ENCODE data around the gene IFTAP. TPM values are rescaled to one million over a fixed set of nuclear protein-coding genes. Genes with fewer than 3 reads are reported as not detected.

The IFTAP gene
- polyA plus RNA-seq, 1 of the 3 experiments (the other 2 are of a cell fraction) = 21.8 TPM

DNA sequence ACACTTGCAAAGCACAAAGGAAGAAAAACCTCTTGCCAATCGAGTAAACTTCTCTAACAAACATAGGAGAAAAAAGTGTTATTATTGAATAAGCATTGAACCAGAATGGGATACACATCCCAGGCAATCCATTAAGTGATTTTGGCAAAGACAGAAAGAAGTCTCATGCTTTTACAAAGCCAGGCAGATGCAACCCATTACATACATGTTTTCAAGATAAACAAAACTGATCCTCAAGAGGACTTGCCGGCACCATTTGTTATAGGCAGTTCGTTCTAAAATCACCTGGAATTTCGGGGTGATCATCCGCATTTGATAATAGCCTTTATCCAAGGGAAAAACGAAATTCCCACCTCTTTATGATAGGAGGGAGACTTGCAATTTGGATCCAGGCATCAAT is 101.3 kb downstream of the IFTAP start:
- ChIA-PET CTCF (interaction anchor here (1.3 to 2.1 kb wide), 2 partner anchors 23 to 52 kb away, joined by 3 to 22 read pairs; no protein-coding TSS in a partner anchor), POLR2A (no interaction called here)
- no peak overlapping the region for H3K4me3 ChIP-seq (ENCODE audit: low read depth in 2 of 2, low read length in 1 of 2)
- TF ChIP-seq FOSL2 (IDR thresholded peaks at IDR 0.05; ENCODE audit: borderline replicate concordance, low read depth) = no peak
- no peak for TF ChIP-seq USF2 (IDR thresholded peaks at IDR 0.05; ENCODE audit: borderline replicate concordance, low read depth, low read length)
- TF ChIP-seq ZBTB33 (IDR thresholded peaks at IDR 0.05; ENCODE audit: borderline replicate concordance, low read depth) = no peak
- no peak for TF ChIP-seq GABPA (IDR thresholded peaks at IDR 0.05; ENCODE audit: low read depth)
- no peak for TF ChIP-seq GATA2 (CRISPR knock-in tag; IDR thresholded peaks at IDR 0.05)
- TF ChIP-seq EZH2phosphoT487 (IDR thresholded peaks at IDR 0.05; ENCODE audit: borderline replicate concordance, low read depth) = no peak
- no peak for TF ChIP-seq FOXJ3 (CRISPR knock-in tag; IDR thresholded peaks at IDR 0.05)
- TF ChIP-seq RXRA (IDR thresholded peaks at IDR 0.05; ENCODE audit: borderline replicate concordance, low read depth) = no peak
- no peak for TF ChIP-seq YY1 (IDR thresholded peaks at IDR 0.05; ENCODE audit: low read depth)
- no peak for TF ChIP-seq MEF2A (IDR thresholded peaks at IDR 0.05; ENCODE audit: borderline replicate concordance, low read depth)
- TF ChIP-seq TAF1 (IDR thresholded peaks at IDR 0.05; ENCODE audit: borderline replicate concordance, low read depth, low read length) = no peak
- TF ChIP-seq MXI1 (IDR thresholded peaks at IDR 0.05; ENCODE audit: low read depth, low read length) = no peak
- no peak for TF ChIP-seq FOXM1 (IDR thresholded peaks at IDR 0.05; ENCODE audit: low read depth)
- TF ChIP-seq, protein P1, sequence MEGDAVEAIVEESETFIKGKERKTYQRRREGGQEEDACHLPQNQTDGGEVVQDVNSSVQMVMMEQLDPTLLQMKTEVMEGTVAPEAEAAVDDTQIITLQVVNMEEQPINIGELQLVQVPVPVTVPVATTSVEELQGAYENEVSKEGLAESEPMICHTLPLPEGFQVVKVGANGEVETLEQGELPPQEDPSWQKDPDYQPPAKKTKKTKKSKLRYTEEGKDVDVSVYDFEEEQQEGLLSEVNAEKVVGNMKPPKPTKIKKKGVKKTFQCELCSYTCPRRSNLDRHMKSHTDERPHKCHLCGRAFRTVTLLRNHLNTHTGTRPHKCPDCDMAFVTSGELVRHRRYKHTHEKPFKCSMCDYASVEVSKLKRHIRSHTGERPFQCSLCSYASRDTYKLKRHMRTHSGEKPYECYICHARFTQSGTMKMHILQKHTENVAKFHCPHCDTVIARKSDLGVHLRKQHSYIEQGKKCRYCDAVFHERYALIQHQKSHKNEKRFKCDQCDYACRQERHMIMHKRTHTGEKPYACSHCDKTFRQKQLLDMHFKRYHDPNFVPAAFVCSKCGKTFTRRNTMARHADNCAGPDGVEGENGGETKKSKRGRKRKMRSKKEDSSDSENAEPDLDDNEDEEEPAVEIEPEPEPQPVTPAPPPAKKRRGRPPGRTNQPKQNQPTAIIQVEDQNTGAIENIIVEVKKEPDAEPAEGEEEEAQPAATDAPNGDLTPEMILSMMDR (IDR thresholded peaks at IDR 0.05) = no peak
- TF ChIP-seq RCOR1 (IDR thresholded peaks at IDR 0.05; ENCODE audit: low read length) = no peak
- no peak for TF ChIP-seq PBX3 (IDR thresholded peaks at IDR 0.05)
- TF ChIP-seq, protein P2, sequence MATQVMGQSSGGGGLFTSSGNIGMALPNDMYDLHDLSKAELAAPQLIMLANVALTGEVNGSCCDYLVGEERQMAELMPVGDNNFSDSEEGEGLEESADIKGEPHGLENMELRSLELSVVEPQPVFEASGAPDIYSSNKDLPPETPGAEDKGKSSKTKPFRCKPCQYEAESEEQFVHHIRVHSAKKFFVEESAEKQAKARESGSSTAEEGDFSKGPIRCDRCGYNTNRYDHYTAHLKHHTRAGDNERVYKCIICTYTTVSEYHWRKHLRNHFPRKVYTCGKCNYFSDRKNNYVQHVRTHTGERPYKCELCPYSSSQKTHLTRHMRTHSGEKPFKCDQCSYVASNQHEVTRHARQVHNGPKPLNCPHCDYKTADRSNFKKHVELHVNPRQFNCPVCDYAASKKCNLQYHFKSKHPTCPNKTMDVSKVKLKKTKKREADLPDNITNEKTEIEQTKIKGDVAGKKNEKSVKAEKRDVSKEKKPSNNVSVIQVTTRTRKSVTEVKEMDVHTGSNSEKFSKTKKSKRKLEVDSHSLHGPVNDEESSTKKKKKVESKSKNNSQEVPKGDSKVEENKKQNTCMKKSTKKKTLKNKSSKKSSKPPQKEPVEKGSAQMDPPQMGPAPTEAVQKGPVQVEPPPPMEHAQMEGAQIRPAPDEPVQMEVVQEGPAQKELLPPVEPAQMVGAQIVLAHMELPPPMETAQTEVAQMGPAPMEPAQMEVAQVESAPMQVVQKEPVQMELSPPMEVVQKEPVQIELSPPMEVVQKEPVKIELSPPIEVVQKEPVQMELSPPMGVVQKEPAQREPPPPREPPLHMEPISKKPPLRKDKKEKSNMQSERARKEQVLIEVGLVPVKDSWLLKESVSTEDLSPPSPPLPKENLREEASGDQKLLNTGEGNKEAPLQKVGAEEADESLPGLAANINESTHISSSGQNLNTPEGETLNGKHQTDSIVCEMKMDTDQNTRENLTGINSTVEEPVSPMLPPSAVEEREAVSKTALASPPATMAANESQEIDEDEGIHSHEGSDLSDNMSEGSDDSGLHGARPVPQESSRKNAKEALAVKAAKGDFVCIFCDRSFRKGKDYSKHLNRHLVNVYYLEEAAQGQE (IDR thresholded peaks at IDR 0.05; ENCODE audit: low read depth, low read length) = no peak
- no peak for TF ChIP-seq EP300 (IDR thresholded peaks at IDR 0.05; ENCODE audit: borderline replicate concordance in 1 of 2, low read depth in 1 of 2, low read length in 1 of 2)
- TF ChIP-seq RAD21 (IDR thresholded peaks at IDR 0.05; ENCODE audit: low read length) = no peak
- no peak for TF ChIP-seq SMC3 (IDR thresholded peaks at IDR 0.05; ENCODE audit: low read depth, low read length)
- no peaks in the 10 kb centered on the region for H3K9me3 ChIP-seq
- no peaks in the 10 kb centered on the region for H4K20me1 ChIP-seq (ENCODE audit: insufficient read depth)
- no peaks in the 10 kb centered on the region for H3K36me3 ChIP-seq (replicated peaks in 1 of 2; ENCODE audit: control insufficient read depth in 1 of 2, insufficient read depth in 2 of 2, low read length in 1 of 2)
- H2AFZ ChIP-seq (ENCODE audit: low read depth) = no peak overlapping the region
- H3K27me3 ChIP-seq (ENCODE audit: insufficient read depth) = peaks cover 5% of the 10 kb centered on the region; the same call in 1 of the 2 replicates
- H3K4me1 ChIP-seq (ENCODE audit: control insufficient read depth in 1 of 2, insufficient read depth in 2 of 2, low read depth in 1 of 2, low read length in 1 of 2) = no peaks in the 10 kb centered on the region; a peak in 1 of 4 replicates
- H3F3A ChIP-seq (replicated peaks; ENCODE audit: insufficient read depth) = no peaks in the 10 kb centered on the region
- H3K27ac ChIP-seq (ENCODE audit: low read depth in 2 of 2, low read length in 1 of 2) = no peak overlapping the region
- no peak overlapping the region for H3K4me2 ChIP-seq
- WGBS (ENCODE audit: low lambda C conversion rate) = 56% methylated on average over 6 of the region's 6 CpGs
- H3K9me2 ChIP-seq = no peaks in the 10 kb centered on the region
- no peak for DNase-seq
- H3K9ac ChIP-seq = no peak overlapping the region
- no peaks in the 10 kb centered on the region for H3K79me2 ChIP-seq (ENCODE audit: insufficient read depth)

All from SK-N-SH (cell line).